ENCODE measurements around the gene EPHA10.

- TF ChIP-seq CREB1 (CRISPR knock-in tag; IDR thresholded peaks at IDR 0.05) (no peak), CTCF (IDR thresholded peaks at IDR 0.05) (no peak), ESRRA (CRISPR knock-in tag; IDR thresholded peaks at IDR 0.05; ENCODE audit: borderline replicate concordance) (no peak), ARID4B (CRISPR knock-in tag; IDR thresholded peaks at IDR 0.05; ENCODE audit: borderline replicate concordance) (no peak), ZNF512 (CRISPR knock-in tag; IDR thresholded peaks at IDR 0.05; ENCODE audit: borderline replicate concordance) (no peak), ATF3 (CRISPR knock-in tag; conservative IDR thresholded peaks at IDR 0.05) (no peak), USF2 (CRISPR knock-in tag; IDR thresholded peaks at IDR 0.05) (no peak), HMGXB4 (CRISPR knock-in tag; IDR thresholded peaks at IDR 0.05) (no peak), SP1 (CRISPR knock-in tag; conservative IDR thresholded peaks at IDR 0.05) (no peak), NR1H2 (CRISPR knock-in tag; IDR thresholded peaks at IDR 0.05) (no peak), MAX (CRISPR knock-in tag; IDR thresholded peaks at IDR 0.05) (no peak), CDX4 (CRISPR knock-in tag; IDR thresholded peaks at IDR 0.05; ENCODE audit: borderline replicate concordance) (no peak), PRDM15 (CRISPR knock-in tag; IDR thresholded peaks at IDR 0.05) (no peak)
These were observed 67.8 kb downstream of the EPHA10 start for GRCh38 chr1:37697090-37697489.

All from WTC11 (cell line).